Suppressor macrophage treated with lipopolysaccharide for 4 hours (primary cell): Measurements from ENCODE around the gene RTL1.

Experiments
- DNase-seq: peaks from one replicate; pipeline ENCODE4 v3.0.0-alpha.2; 2020

The RTL1 gene

DNA sequence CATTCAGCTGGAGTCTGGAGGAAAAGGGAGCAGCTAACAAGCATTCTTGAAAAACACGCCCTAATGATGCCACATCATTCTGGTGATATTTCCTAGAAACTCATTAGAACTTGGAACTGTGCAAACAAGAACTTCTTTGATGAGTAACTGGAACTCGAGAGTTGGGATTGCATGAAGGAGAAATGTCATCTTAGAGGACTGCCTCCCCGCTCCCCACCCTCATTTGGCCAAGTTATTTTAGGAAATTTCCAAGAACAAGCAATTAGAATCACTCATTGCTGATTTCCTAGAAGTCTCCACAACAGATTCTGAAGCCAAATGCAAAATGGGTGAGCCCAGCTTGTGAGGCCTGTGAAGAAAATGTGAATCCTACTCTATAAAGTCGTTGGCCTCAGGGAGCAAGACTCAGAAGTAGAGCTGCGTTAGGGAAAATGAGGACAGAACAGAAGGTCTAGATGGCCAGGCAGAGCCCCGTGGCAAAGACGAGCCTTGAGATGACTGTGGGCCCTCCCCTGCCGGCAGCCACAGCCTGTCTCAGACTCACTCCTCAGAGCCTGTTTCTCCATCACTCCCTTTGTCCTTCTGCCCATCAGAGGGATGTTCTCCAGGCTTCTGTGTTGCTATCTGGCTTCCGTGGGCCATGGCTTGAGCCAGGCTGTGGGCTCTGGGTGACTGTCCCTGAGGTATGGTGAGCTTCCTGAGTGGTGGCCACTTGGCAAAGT, 38.4 kb downstream of the RTL1 start:
- no peak for DNase-seq

DNA sequence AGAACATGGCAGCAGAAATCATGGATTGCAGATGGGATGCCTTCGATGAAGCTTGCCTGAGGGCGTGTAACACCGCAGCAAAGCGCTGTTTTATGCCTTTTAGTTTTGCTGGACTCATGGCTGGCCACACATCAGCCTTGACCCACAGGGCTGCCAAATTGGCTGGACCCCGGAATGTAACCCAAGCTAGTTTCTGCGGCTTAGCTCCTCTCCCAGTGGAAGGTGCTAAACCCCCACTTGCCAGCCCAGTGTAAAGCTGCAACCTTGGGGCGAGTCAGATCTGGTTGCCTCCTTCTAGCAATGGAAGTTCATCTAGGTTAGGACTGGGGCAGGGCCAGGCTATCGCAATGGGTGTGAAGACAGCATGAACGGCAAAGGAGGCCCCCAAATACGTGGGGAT, 39.3 kb downstream of the RTL1 start:
- no peak for DNase-seq

- no peak for DNase-seq
Measured at GRCh38 chr14:100862793-100863192, 40.7 kb downstream of the RTL1 start.

- no peak for DNase-seq
Measured at GRCh38 chr14:100862277-100862676, 41.2 kb downstream of the RTL1 start.

- no peak for DNase-seq
Measured at GRCh38 chr14:100861937-100862247, 41.6 kb downstream of the RTL1 start.

- DNase-seq: no peak
Measured at GRCh38 chr14:100861188-100861936, 42.2 kb downstream of the RTL1 start.

- DNase-seq: no peak
Measured at GRCh38 chr14:100860556-100861187, 42.9 kb downstream of the RTL1 start.

- no peak for DNase-seq
Measured at GRCh38 chr14:100859781-100860180, 43.7 kb downstream of the RTL1 start.

DNA sequence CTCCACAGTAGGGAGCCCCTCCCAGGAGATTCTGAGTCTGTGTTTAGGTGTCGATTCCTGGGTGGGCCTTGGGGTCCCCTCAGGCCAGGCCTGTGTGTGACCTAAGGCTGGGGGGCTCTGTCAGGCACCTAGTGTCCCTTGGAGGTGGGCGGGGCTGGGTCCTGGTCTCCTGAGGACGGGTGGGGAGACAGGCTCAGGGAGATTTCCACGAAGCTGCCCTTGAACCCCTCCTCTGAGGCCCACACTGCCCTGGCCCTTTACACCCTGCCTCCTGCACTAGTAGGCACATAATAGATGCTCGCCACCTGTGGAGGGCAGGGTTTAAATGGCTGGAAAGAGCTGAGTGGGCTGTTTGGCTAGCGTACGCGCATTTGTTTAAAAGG, 44.7 kb downstream of the RTL1 start:
- DNase-seq: no peak

DNA sequence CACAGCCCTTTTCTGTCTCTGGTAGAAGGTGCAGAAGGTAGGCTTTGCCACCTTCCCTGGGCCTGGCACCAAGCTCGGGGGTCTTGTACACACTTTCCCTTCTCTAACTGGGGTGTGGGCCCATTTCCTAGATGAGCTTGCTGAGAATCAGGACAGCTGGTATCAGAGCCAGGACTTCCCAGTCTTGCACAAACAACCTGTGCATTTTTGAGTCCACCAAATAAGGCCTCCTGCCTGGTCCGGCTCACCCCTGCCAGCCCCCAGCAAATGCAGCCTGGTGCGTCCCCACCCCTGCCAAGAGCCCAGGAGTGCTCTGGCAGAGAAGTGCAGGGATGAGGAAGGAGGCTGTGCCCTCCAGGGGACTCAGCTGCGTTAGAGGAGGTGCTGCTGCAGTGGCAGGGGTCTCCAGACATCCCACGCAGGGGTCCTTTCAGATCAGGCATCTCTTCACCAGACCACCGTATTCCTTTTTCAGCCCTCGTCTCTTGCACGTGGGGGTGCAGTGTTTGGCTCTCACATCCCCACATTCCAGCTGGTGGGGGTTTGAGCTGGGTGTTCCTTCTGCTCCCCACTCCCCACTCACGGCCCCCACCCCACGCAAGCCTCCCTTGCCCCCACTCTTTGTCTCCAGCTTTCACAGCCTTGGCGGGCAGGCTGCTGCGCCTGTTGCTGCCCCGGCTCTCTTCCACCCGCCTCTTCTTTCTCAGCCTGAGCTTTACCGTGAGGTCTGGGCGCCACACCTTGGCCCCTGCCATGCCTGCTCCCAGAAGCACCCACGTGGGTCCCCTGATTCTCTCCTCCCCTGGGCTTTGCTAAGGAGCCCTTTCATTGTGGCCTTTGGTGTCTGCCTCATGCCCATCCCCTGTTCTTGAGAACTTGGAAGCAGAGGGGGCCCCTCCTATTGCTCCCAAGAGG, 45.3 kb downstream of the RTL1 start:
- no peak for DNase-seq

- DNase-seq: no peak
Measured at GRCh38 chr14:100857233-100857922, 46.1 kb downstream of the RTL1 start.

GRCh38 chr14:100856056-100856950, 47.2 kb downstream of the RTL1 start:
- no peak for DNase-seq

DNA sequence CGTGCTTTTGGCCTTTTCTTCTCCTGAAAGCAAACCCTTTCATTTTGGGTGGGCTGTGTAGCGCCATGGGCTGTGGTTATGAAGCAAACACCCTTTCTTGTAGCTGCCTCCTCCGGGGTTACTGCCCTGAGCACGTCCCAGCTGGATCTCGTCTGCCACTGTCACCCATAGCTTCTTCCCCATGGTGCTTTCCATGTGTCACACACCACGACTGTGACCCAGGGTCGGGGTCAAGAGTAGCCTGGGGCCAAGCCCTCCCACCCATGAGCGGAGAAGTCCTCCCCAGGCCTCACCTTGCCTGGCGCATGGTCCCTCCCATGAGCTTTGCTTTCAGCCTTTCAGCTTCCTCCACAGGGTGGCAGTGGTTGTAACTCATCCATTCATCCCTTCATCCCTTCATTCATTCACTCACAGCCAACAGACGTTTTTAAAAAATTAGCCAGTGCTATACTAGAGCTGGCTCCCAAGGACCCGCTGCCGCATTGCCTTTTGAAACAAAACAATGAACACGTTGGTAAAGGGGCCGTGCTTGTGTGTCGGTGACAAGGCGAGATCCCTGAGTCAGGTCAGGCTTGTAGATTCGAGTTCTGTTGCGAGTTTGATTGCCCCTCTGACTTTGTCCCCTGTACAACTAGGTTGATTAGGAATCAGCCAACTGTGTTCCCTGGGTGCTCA, 48.1 kb downstream of the RTL1 start:
- DNase-seq: no peak

DNA sequence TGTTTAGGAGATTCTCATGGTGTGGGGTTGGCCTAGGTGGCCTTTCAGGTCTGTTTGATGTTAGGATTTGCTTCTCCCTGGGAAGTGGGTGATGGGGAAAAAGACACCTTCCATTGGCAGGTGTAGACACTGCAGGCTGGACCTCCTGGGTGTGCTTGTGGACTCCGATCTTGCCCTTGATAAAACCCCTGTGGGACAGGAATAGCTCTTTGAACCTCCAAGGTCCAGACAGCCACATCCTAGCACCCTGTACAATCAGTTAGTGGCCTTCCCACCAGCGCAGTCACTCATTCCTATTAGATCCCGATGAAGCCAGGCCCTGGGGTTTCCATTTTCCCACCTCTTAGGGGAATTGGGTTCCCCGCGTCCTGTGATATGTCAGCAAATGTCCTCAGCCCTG, 49.1 kb downstream of the RTL1 start:
- DNase-seq: no peak

GRCh38 chr14:100851946-100852620, 51.4 kb downstream of the RTL1 start:
- no peak for DNase-seq

DNA sequence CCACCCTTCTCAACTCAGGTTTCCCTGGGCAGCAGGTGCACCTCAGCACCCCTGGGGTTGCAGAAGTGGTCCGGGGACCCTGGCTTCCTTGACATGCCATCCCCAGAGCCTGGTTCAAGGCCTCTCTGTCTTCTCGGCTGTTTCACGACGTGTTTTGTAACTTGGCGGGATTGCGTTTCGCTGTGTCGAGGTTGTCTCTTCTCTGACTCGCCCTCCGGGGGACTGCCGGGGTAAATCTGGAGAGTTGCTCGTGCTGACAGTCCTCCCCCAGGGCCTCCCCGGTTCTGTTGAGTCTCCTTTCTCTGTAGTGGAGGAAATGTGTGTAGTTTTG, 52.0 kb downstream of the RTL1 start:
- no peak for DNase-seq

GRCh38 chr14:100850841-100851585, 52.5 kb downstream of the RTL1 start:
- DNase-seq: peak; percentile 85

DNA sequence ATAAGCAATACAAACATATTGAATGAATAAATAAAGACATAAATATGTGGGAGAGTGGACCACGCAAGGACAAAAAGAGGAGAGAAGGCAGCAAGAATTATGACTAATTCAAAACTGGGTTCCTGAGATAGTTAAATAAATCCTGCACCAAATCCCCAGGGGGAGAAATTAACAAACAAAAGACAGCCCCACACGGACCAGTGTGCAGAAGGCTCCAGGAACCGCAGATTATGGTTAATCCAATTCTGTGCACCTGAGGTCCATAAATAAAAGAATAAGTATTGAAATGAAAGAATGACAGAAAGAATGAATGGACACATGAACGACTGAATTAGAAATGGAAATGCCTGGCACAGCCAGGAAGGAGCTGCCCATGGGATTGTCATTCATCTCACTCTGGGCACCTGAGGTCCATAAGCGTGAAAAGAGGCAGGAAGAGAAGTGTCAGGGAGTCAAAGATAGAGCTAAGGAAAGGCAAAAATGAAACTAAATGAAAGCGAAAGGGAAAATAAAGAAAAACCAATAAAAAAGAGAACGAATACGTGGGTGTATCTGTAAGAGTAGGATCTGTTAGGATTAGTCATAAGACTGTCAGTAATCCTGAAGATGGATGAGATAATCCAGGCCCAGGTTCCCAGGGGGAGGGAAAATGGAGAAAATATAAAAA, 54.3 kb downstream of the RTL1 start:
- peak; percentile 75 for DNase-seq

DNA sequence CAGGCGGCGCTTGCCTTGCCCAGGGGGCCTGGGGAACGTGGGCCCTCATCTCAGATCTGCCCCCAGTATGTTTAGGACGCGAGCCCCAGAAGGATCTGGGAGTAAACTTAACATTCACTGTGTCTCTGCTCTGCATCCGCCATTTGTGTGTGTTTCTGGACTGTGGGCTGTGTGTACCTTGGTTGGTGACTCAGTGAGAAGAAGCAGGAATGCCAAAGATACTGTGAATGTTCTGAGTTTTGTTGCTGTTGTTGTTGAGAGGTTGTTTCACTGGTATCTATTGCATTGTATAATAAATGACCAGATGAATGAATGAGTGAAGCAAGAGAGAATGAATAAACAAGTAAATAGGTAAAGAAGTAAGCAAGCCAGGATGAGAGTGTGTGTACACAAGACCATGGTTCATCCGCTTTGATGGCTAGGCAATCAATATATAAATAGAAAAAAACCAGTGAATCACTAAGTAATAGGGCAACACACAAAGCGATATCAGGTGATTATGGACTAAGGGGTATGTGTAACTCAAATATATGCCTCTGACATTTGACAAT, 57.1 kb downstream of the RTL1 start:
- DNase-seq: no peak
